Epidermal melanocyte (primary cell): ENCODE data around the gene RASGRP3.
"Not testable (repeated sequence)": the region's sequence is repeated elsewhere in the genome, so short reads cannot be mapped to it uniquely, and the experiment has no call there.

ENCODE experiments used
- DNase-seq: peaks from one replicate; pipeline ENCODE4 v3.0.0; 2011; ENCODE audit warnings: low spot score; ENCODE audit not compliant: insufficient read length

The RASGRP3 gene, protein sequence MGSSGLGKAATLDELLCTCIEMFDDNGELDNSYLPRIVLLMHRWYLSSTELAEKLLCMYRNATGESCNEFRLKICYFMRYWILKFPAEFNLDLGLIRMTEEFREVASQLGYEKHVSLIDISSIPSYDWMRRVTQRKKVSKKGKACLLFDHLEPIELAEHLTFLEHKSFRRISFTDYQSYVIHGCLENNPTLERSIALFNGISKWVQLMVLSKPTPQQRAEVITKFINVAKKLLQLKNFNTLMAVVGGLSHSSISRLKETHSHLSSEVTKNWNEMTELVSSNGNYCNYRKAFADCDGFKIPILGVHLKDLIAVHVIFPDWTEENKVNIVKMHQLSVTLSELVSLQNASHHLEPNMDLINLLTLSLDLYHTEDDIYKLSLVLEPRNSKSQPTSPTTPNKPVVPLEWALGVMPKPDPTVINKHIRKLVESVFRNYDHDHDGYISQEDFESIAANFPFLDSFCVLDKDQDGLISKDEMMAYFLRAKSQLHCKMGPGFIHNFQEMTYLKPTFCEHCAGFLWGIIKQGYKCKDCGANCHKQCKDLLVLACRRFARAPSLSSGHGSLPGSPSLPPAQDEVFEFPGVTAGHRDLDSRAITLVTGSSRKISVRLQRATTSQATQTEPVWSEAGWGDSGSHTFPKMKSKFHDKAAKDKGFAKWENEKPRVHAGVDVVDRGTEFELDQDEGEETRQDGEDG

DNA sequence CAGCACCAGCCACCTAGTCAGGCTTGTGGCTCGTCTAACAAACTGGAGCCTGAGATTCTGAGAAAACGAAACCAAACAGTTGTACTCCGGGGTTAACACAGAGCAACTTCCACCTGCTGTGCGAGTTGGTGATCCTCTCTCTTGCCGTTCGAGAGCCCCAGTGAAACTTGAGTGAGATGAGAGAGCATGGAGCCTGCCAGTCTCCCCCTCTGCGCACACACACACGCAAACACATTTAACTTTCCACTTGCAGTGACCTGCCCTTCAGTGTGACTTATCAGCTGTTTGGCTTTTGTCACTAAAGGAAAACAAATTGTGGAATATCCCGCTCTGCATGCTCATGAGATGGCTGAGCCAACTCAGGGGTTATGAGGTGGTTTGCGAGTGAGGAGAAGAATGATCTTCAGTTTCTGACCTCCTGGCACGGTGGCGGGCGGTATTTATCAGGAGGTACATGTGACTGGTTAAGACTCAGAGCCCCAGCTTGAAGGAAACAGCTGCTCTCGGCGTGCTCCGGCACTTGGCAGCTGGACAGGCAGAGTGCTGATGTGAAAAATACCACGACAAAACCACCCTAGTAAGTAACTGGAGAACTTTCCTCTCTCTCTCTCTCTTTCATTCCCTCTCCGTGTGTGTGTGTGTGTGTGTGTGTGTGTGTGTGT, at the start of gene RASGRP3:
TSS of gene RASGRP3 (plus strand) at position 519 of the 662 bp plus-strand sequence. CDS start 38,488 bp downstream, outside the sequence.
- DNase-seq, result peak; percentile 92

DNA sequence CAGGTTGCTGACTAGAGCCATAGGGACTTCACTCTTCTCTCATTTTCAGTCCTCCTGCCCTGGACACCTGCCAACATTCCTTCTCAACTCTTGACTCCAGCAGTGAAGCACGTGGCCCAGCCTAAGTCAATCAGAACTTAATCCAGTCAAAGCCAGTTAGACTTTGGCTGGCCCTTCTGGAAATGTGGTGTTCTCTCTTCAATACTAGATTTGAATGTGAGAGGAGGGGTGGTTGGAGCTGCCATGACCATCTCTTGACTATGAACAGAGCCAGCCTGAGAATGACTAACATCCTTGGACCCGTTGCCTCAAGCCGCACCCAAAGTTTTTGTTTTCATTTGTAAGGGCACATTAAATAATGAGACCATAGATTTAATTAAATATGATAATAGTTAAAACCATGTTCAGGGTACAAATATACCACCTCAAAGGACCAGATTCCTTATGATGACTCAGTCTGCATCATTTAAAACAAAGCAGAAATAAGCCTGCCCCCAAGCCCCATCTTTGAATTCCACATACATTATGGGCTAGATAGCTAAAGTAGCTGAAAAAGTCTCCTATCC, 49.7 kb upstream of the RASGRP3 start:
- no peak for DNase-seq

DNA sequence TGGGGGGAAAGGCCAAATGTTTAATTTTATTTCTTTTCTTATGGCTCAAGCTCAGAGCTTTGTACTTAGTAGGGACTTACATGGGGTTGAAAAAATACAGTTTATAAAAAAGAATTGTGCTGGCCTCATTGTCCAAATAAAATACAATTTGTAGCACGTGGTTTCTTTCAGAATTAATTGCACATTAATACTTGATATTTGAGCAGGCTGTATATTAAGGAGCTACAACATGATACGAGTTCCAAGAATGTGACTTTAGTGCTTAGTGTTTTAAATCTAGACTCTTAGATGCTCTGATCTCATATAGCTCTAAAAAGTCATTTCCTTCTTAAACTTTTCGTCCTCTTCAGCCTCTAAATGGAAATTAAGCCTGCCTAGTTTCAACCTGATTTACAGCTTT, 46.4 kb upstream of the RASGRP3 start:
- no peak for DNase-seq

DNA sequence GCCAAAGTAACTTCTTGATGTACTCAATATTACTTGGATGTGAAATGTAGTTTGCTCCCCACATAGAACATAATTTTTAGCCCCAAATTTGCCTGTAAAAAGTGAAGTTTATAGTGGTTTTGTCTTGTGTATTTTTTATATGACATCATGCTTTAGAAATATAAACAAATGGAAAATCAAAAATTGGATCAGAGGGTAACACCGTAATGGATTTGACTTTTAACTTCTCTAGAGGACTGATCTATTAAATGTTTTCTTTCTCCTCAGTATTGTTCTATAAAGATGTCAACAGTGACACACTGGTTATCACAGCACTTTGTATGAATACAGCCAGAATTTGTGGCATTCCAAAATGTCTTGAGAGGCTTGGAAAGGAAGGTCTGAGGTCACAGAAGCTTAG, 45.6 kb upstream of the RASGRP3 start:
- DNase-seq, result no peak

DNA sequence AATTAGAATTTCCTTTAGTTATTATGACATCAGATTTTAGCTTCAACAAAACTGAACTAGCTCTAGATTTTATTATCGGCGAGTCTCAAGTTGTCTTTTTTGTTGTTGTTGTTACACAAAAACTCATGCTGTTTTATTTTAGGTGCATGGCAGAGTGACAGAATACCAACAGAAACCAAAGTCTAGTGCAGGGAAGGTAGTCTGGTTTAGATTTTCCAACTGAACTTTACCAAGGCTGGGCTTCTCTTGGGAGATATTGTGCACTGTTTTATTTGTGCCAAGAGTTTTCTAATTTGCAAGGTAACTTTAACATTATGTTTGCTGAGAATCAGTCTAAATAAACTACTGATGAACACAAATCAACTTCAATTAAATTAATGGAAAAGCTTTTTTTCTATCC, 43.6 kb upstream of the RASGRP3 start:
- DNase-seq, result no peak

DNA sequence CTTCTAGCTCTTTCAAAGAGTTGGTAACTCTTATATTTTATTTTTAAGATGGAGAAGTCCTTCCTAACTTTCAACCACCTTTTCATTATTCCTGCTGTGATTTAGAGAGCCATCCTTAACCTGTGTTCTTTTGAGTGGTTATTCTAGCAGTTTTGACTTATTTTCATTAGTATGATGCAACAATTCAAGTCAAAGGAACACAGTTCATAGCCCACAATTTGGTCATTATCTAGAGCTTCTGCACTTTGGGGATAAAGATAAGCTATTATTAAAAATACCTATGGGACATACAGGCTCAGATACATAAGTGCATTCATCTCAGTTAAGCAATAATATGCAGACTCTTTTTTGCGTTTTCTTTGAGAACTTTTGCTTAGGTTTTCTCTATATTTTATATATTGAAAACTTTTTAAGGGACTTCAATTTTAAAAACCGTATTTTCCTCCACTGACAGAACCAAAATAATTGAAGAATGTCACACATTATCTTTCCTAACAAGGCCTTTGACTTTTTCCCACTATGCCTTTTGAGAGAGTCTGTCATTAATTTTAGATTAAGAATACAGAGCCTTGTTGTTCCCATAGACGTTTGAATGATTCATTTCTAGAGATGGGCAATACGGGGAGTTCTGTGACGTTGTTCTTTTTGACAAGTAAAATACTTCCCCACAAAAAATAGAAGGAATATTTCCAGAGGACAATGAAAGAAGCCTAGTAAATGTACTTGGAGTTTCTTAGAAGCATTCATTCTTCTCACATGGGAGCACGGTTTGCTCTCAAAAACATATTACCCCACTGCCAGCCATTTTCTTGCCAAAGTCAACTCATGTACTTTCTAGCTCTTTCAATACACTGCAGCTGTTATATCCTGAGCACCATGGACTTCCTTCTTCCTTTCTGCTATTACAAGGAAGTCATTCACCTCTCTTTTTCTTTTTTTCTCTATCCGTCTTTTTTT, 42.9 kb upstream of the RASGRP3 start:
- DNase-seq, result no peak

DNA sequence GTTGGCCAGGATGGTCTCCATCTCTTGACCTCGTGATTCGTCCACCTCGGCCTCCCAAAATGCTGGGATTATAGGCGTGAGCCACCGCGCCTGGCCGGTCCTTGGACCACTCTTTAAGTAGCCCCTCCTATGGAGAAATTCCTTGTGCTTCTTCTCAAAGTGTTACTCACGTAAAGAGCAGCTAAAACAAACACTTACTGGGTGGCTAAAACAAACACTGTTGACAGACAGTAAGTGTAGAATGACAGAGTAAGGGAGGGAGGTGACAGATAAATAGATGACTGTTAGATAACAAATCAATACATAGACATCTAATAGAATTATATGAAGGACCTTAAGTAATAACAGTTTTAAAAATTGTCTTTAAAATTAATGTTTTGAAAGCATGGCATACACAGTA, 40.9 kb upstream of the RASGRP3 start:
- no peak for DNase-seq

DNA sequence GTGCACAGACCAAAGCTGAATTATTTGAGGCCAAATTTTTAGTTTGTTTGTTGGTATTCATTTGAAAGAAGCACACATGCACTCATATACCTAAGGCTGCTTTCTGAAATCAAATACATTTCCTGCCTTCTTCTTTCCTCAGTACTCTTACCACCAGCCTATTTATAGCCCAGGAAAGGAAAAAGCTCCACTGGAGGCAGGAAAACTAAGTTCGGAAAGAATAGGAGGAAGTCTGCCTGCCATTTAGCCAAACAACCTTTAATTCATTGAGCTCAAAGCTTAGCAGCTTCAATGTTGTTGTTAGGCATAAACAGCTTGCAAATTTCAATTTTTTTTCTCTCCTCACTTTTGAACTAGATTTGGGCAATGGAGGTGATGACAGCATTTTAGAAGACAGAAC, 40.4 kb upstream of the RASGRP3 start:
- no peak for DNase-seq

DNA sequence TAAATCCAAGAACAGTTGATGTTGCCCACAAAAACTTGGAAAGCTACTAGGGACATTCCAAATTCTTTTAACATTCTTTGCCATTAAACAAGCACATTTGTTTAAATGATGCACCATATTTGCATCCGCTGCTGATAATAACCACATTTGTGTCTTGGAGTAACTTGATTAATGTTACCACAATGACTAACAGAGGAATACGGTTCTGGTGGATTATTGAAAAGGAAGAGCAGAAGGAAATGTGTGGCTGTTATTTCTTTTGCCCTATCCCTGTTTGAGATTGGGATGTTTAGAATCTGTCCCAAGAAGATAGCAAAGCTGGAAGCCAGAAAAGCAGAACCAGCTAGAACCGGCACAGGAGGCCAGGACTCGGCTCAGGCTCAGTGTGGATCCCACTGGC, 39.2 kb upstream of the RASGRP3 start:
- no peak for DNase-seq

DNA sequence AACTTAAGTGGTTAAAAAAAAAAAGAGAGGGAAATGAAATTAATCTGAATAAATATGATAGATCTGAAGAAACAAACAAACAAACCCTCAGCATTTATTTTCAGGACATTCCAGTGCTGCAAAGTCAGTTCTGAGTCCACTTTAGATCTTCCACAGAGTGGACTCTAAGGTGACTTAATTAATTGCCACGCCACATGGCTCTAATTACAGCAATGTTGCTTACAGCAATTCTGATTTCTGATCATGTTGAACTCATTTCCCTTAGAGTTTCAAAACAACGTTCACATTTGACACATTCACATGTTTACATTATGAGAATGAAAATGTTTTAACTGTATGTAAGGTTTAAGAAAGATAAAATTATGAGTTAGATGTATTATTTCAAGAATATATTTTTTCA, 38.6 kb upstream of the RASGRP3 start:
- DNase-seq, result no peak

DNA sequence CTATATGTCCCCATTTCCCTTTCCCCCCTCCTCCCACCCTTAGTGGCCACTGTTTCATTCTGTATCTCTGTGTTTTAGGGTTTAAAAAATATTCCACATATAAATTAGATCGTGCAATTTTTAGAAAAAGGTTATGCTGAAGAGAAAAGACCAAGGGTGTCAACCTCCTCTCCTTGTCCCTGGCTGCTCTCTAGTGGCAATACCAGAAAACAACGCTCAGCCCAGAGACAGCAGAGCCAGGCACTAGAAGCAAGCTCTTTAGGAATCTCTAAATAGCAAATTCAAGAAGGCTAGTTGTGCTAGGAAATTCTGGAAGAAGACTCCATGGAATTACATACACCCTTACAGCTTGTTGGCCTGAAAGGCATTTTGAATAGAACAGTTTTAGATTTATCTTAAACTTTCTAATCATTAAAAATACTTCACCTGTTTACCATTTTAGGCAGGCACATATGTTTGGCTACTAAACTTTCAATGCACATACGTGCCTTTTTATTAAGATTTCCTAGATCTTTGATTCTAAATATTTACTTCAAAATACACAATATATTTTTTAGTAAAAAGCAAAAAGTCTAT, 35.1 kb upstream of the RASGRP3 start:
- peak; percentile 37 for DNase-seq

DNA sequence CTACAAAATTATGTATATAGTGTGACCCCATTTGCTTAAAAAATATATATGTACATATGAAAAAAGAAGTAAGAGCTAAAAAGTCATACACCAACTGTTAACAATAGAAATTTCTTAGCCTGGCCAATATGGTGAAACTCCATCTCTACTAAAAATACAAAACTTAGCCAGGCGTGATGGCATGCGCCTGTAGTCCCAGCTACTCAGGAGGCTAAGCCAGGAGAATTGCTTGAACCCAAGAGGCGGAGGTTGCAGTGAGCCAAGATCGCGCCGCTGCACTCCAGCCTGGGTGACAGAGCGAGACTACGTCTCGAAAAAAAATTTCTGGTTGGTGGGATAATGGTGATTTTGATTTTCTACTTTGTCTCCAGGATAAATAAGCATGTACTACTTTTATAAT, 34.4 kb upstream of the RASGRP3 start:
- not testable (repeated sequence) for DNase-seq

DNA sequence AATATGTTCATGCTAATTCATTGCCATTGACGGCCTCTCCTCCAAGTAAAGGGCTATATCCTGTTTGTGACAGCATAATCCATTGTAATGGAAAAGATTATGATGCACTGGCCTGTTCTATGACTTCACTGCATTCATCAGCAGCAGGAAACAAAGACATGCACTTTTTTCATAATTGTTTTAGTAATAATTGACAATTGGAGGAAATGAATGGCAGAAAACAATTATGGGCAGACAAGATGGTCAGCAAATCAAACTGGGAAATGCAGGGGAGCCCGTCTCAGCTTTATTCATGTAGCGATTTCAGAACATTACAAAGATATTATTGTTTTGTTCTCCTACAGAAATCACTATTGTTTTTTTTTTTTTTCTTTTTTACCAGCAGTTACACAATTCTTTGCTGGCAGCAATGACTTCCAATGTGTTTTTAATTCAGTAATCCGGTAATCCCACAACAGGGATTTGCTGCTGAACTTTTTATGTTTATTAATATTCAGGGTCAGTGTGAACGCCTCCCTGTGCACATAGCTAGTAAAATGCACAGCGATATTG, 33.8 kb upstream of the RASGRP3 start:
- DNase-seq, result no peak

DNA sequence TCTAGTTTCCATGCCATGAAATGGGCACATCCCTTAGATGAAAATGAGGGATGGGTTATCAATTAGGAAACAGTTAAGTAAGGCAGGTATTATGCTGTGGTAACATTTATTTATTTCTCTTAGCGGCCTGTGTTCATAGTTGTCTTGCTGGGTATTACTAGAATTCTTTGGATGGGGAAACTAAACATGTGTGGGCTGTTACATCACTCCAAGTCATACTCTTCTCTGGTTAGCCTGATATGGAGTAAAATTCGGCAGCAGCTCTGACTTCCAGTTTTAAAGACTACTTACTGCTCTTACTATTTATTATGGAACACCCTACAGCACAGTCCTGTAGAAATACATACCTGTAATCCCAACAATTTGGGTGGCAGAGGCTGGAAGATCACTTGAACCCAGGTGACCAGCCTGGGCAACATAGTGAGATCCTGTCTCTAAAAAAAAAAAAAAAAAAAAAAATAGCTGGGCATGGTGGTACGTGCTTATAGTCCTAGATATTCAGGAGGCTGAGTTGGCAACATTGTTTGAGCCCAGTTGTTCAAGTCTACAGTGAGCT, 33.1 kb upstream of the RASGRP3 start:
- DNase-seq, result no peak

DNA sequence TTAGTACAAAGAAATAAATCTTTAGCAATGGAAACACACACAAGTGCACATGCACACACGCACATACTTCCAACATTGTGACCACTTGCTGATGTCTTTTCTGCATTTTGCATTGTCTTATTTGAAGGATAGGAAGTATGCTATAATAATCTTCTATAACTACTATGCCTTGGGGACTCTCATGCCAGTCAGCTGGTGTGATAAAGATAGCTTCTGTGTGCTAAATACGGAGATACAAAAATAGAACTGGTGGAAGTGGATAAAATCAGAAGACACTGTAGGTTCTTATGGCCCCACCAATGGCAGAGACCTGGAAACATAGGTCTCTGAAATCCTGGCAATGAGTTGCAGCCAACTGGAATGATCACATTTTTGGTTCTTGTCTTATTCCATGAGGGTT, 31.5 kb upstream of the RASGRP3 start:
- no peak for DNase-seq

DNA sequence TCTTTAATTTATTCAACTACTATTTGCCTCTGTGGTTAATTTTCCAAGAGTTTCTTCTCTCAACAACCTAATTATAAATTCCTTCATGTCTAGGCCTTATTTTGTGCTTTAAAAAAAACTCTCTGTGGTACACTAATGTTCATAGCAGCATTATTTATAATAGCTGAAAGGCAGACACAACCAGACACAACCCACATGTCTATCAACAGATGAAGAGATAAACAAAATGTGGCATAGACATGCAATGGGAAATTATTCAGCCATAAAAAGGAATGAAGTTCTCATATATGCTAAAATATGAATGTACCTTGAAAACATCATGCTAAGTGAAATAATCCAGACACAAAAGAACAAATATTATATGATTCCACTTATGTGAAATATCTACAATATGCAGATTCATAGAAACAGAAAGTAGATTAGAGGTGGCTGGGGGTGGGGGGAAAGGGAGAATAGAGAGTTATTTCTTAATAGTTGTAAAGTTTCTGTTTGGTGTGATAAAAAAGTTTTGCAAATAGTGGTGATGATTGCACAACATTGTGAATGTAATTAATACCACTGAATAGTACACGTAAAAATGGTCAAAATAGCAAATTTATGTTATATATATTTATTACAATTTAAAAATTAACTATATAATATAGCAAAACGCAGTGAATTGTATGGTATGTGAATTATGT, 28.1 kb upstream of the RASGRP3 start:
- DNase-seq, result no peak

DNA sequence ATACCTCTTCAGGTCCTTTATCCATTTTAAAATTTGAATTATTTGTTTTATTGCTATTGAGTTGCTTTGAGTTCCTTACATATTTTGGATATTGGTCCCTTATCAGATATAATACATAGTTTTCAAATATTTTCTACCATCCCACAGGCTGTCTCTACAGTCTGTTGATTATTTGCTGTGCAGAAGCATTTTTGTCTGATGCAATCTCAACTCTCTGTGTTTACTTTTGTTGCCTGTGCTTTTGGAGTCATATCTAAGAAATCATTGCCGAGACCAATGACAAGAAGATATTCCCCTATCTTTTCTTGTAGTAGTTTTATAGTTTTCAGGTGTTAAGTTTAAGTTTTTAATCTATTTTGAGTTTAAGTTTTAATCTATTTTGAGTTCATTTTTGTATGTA, 25.2 kb upstream of the RASGRP3 start:
- no peak for DNase-seq

DNA sequence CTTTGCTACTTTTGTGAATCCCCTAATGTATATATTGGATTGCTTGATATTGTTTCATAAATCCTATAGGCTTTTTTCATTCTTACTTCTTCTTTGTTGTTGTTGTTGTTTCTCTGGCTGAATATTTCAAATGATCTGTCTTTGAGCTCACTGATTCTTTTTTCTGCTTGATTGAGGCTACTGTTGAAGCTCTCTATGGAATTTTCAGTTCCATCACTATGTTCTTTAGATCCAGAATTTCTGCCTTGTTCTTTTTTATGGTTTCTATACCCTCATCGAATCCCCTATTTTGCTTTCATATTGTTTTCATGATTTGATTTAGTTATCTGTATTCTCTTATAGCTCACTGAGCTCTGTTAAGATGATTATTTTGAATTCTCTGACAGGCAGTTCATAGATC, 24.6 kb upstream of the RASGRP3 start:
- DNase-seq, result no peak

DNA sequence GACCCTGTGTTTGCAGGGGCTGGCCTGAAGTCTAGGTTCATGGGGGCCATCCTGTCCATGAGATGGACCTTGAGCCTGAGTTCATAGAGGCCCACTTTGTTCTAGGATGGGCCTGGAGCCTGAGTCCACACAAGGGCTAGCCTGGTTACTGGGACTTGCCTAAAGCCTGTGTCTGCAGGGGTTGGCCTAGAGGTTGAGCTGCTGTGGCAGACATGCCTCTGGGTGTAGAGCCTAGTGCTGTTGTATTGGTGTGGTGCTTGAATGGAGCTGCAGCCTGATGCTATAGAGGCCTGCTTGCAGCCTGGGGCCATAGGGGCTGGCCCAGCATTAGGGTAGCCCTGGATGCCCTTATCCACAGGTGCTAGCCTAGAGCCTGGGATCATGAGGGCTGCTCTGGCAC, 23.9 kb upstream of the RASGRP3 start:
- no peak for DNase-seq
